Esophagus squamous epithelium (tissue), 4 donors: Measurements from ENCODE around the gene TAC1.

ENCODE experiments used
- POLR2A ChIP-seq, 4 donors: fragments of 450-650 bp; IDR thresholded peaks; one replicate each; pipeline ENCODE4 v1.6.1; 2017; ENCODE audit warnings: antibody characterized with exemption in 4 of 4, mild to moderate bottlenecking in 4 of 4, moderate library complexity in 3 of 4
- TF ChIP-seq, protein P1 (sequence below), 6 experiments: fragments of 450-650 bp in 4 of 6; fragments of 200-600 bp in 2 of 6; sonication (generic) in 2 of 6; IDR thresholded peaks; one replicate each; pipeline ENCODE4 v1.5.1; 2016 to 2019; ENCODE audit warnings: antibody characterized with exemption in 6 of 6, mild to moderate bottlenecking in 4 of 6, moderate library complexity in 4 of 6

DNA sequence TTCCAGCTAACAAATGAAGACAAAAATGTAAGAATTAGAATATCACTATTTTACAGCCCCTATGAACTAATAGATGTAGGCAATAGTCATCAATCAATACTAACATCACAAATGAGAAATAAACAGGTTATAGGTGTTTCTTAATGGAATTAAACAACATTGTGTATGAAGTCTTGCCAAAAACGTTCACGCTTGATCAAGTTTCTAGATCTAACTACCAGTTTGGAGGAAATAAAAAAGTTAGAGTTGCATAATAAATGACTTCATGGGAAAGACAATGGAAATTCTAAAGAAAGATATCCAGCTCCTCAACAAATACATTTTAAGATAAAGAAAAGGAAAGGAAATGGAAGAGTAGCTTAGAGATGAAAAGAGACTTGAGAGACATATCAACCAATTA is 19.7 kb downstream of the TAC1 start:
- no peak for TF ChIP-seq POLR2A (IDR thresholded peaks at IDR 0.05)
- TF ChIP-seq, protein P1, sequence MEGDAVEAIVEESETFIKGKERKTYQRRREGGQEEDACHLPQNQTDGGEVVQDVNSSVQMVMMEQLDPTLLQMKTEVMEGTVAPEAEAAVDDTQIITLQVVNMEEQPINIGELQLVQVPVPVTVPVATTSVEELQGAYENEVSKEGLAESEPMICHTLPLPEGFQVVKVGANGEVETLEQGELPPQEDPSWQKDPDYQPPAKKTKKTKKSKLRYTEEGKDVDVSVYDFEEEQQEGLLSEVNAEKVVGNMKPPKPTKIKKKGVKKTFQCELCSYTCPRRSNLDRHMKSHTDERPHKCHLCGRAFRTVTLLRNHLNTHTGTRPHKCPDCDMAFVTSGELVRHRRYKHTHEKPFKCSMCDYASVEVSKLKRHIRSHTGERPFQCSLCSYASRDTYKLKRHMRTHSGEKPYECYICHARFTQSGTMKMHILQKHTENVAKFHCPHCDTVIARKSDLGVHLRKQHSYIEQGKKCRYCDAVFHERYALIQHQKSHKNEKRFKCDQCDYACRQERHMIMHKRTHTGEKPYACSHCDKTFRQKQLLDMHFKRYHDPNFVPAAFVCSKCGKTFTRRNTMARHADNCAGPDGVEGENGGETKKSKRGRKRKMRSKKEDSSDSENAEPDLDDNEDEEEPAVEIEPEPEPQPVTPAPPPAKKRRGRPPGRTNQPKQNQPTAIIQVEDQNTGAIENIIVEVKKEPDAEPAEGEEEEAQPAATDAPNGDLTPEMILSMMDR (IDR thresholded peaks at IDR 0.05), result no peak
